HG03280 (cell line): ENCODE data around the gene LSM14B.
"Not testable (repeated sequence)": the region's sequence is repeated elsewhere in the genome, so short reads cannot be mapped to it uniquely, and the experiment has no call there.

ENCODE experiments used
- ATAC-seq: cut with Tn5 transposase; IDR thresholded peaks from one replicate; pipeline ENCODE4 v1.9.1; 2021; ENCODE audit warnings: mild to moderate bottlenecking, moderate library complexity; ENCODE audit not compliant: unreplicated experiment

The LSM14B gene

DNA sequence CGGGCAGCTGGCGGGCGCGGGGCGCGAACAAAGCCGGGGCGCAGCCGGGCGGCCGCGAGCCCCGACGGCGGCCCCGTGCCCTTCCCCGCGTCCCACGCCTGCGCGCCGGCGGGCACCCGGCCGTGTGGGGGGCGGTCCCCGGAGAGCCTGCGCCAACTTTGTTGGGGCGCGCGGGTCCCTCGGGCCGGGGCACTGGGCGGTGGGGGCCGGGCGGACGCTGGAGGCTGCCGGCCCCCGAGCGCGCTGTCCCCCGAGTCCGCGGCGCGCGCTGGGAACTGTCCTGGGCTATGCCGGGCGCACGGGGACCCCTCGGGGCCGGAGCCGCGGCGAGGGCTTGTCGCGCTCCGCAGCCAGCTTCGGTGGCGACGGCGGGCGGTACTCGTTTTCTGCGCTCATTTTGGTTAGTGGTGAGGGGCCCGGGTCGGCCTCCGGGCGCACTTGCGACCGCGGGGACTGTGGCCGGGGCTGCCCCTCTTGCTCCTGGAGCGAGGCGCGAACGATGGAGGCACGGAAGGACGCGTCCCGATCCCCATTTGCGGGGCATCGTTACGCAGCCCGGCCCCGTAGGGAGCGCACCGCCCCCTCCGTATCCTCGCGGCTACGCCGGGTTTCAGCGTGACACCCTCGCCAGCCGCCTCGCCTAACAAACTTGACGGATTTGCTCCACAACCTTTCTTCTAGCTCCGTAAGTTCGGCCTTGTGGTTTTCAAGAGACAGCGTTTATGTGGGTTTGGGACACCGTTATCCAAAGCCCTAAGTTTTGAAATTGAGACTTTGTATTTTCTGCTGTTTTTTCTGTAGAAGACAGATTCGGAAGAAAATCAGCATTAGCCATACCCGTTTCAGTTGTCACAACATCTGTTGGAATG lies 21.9 kb downstream of the LSM14B start:
- peak; percentile 5 for ATAC-seq

DNA sequence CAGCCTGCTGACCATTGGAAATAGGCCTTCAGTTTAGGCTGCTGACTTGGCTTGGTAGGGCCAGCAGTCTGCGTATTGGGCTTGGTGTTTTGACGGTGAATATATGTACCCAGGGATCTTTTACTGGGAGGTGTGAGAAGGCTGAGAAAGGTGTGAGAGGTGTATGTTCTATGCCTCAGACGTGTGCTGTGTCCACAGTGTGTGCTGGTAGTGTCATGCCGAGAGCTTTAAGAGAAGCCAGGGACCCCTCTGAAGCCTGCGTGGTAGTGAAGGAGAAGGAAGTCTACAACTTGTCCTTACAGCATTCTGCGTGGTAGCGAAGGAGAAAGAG lies 23.4 kb downstream of the LSM14B start:
- no peak for ATAC-seq

DNA sequence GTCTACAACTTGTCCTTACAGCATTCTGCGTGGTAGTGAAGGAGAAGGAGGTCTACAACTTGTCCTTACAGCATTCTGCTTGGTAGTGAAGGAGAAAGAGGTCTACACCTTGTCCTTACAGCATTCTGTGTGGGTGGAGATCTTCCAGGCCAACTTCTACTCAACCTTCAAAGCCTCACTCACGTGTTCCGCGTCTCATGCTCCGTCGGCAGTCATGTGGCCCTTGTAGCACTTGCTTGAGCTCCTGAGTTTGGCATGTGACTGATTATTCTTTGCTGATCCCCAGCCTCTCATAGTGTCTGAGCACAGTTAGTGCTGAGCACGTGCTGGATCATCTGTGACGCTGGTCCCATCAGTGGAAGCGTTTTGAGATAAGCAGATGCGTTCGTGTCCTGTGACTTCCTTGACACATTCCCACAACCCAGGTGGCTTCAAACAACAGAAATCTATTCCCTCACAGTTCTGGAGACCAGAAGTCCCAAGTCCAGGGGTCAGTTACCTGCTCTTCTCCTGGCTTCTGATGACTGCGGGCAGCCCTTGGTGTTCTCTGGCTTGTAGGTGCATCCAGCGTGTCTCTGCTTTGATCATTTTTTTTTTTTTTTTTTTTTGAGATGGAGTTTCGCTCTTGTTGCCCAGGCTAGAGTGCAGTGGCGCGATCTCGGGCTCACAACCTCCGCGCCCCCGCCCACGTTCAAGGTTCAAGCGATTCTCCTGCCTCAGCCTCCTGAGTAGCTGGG lies 23.9 kb downstream of the LSM14B start:
- no peak for ATAC-seq

DNA sequence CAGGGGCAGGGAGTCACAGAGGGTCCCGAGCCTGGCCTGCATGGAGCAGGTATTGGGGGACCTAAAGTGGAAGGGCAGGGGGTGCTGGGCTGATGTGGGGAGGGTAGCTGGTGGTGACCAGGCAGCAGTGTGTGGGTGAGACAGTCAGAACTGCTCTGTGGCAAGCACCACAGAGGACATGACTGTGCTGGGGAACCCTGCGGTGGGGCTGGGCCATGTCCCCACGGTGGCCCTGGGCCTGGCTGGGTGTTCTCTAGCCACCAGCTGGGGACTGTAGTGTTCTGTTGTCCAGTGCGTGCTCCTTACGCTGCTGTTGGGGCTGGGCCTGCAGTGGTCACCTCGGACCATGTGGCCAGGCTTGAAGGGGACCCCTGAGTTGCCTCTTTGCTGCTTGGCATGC lies 24.9 kb downstream of the LSM14B start:
- ATAC-seq: no peak

DNA sequence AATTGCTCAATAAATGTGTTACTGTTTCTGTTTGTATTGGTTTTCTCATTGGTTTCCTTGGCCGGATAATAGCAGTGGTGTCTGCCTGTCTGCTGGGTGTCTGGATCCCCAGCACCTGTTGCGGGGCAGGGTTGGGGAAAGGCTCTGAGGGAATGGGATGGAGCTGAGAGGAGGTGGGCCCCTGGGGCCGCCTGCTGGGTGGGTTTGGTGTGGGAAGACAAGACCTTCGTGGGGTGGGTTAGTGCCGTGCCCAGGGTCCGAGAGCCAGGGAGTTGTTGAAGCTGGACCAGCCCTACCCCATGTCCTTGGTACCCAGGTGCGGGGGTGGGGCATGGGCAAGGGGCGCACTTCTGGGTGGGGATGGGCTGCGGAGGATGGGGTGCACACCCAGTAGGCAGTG lies 25.3 kb downstream of the LSM14B start:
- ATAC-seq: no peak

DNA sequence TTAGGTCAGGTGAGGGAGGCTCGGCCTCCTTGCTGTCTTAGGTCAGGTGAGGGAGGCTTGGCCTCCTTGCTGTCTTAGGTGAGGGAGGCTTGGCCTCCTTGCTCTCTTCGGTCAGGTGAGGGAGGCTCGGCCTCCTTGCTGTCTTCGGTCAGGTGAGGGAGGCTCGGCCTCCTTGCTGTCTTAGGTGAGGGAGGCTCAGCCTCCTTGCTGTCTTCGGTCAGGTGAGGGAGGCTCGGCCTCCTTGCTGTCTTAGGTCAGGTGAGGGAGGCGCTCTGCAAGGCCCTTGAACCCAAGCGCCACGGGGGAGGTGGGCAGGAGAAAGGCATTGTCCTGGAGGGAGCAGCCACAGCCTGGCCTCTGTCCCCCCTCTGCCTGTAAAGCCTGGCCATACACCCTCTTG lies 26.1 kb downstream of the LSM14B start:
- ATAC-seq: not testable (repeated sequence)

DNA sequence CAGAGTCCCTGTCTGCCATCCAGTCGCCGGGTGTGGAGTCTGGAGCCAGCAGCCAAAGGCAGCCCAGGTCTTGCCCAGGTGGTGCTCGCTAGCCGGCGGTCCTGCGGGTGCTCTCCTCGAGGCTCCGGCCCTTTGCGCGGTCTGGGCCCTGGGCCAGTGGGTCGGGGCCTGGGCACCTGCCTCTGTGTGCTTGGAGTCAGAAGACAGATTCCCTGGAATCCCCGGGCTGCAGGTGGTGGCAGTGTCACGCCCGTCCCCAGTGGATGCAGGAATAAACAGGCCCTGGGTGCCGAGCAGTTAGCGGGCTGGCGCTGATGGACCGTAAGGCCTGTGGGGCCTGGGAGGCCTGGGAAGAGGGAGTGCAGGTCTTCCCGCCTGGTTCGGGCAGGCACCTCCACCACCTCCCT lies 26.6 kb downstream of the LSM14B start:
- ATAC-seq: no peak

DNA sequence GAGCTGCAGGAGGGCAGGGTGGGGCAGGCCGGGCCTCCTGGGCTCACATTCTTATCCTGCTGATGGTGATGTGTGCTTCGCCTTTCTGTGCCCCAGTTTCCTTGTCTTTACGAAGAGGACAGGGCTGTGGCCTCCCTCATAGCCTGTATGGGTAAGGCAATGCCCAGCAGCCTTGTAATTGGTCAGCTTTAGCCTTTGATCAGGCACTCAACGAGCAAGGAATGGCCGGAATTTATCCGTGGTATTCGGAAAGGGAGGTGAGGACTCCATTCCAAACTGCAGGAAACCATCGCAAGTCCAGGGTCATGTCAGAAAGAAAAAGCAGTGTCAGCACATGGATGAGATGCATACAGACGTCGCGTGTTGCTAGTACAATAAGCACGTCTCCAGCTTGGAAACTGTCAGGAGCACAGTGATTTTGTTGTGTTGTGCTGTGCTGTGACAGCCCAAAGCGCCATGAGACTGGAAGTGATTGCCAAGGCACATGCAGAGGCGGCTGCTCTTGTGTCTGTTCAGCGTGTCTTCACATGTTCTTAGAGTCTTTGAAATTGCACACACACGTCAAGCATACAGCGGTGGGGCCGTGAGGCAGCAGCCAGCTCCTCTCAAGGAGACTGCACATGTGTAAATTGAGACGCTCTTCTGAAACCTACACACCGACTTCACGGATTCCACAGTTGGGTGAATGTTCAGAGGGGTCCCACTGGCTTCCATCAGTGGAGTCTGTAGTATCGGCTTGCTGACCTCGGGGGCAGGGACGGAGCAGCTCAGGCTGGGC lies 27.4 kb downstream of the LSM14B start:
- no peak for ATAC-seq

DNA sequence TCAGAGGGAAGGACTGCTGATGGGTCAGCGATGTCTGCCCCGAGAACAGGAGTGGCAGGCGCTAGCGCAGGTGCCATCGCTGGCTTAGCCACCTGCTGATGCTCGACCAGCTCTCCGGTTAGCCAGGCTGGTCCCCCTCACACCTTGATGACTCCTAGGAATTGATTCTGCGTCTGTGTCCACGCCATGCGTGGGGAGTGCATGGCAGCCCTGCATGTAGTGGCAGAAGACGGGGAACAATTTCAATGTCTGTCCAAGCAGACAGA lies 28.0 kb downstream of the LSM14B start:
- ATAC-seq: no peak

DNA sequence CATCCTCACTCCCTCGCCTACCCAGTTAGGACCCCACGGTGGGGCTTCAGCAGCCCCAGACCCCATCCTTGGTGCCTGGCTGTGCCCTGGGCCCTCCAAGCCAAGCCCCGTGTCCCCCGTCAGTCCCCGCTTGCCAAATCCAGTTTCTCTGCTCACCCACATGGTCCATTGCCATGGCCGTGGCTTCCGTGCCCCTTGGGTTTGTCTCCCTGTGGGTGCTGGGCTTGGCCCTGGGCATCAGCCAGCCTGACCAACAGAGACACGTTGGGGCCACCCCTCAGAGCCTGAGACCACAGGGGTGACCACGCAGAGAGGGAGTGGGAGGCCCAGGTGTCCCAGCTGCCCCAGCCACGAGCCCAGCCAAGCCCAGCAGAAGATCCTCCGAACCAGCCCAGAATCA lies 28.9 kb downstream of the LSM14B start:
- ATAC-seq: no peak

DNA sequence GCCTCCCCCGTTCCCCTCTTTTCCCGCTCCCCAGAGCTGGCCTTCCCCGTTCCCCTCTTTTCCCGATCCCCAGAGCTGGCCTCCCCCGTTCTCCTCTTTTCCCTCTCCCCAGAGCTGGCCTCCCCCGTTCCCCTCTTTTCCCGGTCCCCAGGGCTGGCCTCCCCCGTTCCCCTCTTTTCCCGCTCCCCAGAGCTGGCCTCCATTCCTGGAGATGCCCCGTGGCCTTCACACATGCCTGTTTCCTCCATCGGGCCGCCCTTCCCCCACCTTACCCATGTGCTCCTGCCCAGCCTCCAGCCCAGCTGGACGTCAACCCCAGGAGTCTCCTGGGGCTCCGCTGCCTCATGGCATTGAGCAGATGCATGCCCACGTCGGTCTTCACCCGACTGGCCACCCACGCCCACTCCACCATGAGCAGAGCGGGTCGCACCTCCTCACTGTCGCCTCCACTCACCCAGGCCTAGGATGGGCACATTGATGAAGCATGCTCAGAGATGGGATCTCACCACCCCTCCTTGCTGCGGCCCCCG lies 29.6 kb downstream of the LSM14B start:
- ATAC-seq: no peak

DNA sequence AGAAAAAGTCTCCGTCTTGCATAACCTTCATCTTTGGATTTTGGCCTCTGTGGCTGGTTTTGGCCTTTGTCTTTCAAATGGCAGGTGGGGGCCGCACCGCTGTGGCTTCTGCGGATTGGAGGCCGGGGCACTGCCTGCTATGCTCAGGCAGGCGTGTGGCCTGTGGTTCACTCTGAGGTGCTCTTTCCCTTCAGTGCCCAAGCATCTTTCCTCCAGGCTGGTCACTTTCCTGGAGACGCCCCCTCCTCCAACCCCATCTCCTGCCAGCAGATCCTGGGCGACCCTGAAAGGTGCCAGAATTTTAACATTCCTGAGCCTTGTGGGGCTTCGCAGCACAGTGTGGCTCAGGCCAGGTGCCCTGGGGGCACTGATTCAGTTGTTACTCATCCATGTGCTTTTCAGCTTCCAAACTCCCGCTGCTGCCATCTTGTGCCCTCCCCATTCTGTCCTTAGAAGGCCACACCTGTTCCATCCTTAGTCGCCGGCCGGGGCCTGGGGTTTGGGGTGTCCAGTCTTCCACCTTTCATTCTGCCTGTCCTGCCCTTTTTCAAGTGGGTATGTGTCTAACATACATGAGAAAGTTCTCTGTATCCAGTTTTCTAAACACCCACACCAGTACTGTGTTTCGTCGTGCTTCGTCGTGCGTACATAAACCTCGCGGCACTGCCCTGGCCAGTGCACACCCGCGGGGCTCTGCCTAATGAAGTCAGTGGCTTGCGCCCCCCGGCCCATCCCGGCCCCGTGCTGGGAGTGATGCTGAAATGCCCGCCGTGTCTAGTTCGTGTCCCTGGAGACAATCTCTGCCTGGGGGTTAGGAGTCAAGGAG lies 33.4 kb downstream of the LSM14B start:
- ATAC-seq: no peak

DNA sequence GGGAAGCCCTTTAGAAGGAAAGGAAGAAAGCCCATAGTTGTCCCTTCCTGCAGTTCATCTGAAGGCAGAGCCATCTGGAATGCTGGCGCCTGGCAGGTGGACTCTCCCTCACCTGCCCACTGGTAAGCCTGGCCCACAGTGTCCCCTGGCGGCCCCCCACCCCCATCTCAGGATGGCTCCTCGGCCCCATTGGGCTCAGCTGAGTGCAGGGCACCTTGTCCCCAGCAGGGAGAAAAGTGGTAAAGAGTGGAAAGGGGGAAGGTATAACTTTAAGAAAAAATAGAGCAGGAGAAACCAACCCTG lies 33.9 kb downstream of the LSM14B start:
- ATAC-seq: no peak

DNA sequence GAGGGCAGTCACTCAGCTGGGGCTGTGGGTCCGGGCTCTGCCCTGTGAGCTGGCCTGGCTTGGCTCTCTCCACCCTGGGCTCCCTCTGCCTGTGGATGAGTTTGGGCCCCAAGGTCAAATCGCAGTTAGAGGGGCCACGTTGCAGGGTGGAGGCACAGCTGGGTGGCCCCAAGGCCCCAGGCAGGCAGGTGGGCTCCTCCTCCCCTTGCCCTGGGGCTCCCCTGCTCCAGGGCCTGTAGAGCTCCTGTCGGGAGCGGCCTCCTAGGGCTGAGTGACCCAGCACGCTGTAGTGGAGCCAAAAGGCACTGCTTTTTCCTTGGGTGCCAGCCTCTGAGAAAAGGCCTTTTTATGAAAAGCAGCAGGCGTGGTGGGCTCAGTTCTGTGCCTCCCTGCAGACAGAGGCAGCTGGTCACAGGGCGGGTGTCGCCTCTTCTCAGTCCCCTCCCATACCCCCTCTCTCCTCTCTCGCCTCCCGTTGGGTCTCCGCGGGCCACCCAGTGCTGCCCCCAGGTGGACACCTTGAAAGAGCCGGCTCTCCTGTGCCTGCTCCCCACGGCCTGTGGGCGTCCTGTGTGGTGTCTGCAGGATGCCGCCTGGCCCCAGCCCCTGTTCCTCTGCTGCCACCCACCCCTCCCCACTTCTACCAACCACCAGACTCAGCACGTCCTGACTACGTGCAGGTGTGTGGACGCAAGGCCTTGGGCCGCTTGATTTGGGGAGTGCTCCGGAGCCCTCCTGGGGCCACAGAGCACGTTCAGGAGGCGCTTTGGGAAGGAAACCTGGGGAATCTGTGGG lies 34.5 kb downstream of the LSM14B start:
- peak; percentile 52 for ATAC-seq

DNA sequence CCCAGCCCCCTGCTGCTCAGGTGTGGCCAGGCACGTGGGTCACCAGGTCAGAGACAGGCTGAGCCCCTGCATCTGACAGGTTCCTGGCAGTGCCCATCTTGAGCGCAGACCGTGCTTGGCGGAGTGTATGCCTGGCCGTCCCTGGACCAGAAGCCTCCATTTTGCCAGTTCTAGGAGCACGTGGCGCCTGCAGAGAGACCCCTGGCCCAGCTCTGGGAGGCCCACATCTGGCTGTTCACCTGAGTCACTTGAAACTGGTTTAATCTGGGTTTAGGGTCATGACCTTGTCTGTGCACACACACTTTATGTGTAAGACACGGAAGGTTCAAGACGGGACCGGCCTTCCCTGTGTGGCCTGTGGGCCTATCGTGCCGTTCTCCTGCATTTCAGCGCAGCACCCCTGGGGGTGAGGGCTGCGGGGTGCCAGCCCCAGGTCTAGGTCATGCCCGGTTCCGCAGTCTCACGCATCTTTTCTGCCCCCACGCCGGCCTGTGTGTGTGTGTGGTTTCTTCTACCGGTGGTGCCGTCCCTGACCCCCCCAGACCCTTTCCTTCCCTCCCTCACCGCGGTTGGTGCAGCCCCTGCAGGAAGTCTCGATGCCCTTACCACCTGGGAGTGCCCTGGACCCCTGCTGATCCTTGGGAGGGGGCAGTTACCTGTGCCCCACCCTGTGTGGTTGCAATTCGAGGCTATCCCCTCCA lies 35.3 kb downstream of the LSM14B start:
- no peak for ATAC-seq

DNA sequence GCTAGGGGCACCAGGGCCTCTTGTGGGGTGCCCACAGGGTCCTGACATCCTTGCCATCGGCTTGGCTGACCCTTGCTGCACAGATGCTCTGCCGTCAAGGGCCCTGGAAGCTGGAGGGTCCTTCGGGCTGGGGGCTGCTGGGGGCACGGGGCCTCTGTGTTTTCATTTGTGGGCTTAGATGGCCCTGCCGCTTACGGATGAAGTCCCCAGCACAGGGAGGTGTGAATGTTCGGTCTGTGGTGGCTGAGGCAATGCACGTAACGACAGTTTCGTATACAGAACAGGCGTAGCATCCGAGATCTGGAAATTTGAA lies 35.8 kb downstream of the LSM14B start:
- ATAC-seq: no peak

DNA sequence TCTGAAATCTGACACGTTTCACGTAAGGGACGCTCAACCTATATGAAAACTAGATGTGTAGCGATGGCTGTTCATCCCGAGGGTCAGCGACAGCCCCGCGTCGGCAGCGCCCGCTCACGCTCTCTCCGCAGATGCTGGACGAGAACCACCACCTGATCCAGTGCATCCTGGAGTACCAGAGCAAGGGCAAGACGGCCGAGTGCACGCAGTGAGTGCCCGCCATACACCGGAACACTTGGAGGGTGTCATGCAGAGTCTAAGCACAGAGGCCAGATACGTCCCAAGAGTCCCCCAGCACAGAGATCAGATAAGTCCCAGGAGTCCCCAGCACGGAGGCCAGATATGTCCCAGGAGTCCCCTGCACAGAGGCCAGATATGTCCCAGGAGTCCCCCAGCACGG lies 36.3 kb downstream of the LSM14B start:
- no peak for ATAC-seq

DNA sequence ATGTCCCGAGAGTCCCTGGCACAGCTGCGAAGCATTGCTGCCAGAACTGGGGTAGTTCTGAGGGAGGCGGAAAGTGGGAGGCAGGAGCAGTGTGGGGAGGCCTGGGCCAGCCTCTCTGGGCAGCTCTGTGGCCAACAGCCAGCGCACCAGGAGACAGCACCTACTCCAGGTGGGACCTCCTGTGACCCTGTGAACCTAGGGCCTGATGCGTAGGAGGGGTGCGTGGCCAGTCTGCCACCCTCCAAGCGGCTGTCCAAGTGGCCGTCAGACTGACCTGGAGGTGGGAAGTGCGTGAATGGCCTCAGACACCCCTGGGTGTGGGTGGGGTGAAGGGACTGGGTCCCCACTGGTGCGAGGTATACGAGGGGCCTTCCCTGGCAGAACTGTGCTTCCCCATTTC lies 36.8 kb downstream of the LSM14B start:
- no peak for ATAC-seq

DNA sequence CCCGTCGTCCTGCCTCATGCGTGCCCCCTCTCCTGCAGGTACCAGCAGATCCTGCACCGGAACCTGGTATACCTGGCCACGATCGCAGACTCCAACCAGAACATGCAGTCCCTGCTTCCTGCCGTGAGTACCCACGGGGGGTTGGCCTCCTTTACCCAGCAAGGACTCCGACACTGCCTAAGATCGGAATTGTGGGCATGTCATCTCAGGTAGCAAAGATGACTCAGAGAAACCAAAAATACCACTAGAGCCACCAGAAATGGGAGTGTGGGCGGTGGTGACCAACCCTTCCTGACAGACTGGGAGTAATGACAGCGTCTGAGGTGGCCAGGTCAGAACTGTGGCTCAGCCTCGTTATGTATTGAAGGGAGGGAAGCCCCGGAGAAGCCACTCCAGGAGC lies 37.6 kb downstream of the LSM14B start:
- ATAC-seq: no peak

DNA sequence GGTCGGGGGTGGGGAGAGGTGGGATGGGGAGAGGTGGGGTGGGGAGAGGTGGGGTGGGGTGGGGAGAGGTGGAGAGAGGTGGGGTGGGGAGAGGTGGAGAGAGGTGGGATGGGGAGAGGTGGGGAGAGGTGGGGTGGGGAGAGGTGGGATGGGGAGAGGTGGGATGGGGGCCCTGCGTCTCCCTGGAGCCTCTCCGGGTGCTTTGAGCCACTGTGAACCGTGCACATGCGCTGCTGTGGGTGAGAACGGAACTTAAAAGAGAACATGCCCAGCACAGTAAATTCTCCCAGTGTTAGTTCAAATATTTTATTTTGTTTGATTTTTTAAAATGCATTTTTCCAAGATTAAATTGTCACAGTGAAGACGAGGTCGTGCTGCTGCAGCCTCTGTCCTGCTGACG lies 38.0 kb downstream of the LSM14B start:
- no peak for ATAC-seq
